Osteoblast (primary cell): ENCODE results near the gene CARHSP1. TPM values are rescaled to one million over a fixed set of nuclear protein-coding genes. Genes with fewer than 3 reads are reported as not detected.

Experiments used
- DNase-seq: peaks from one replicate; pipeline ENCODE4 v3.0.0; 2011; ENCODE audit warnings: low spot score, mixed read lengths; ENCODE audit not compliant: insufficient read length; ENCODE audit errors: missing footprints
- H2AFZ ChIP-seq: 2 replicates; pipeline ENCODE4 v1.6.0; 2011; ENCODE audit warnings: mild to moderate bottlenecking, low read length
- H3K27ac ChIP-seq: 2 replicates; pipeline ENCODE4 v1.5.1; 2011; ENCODE audit warnings: mild to moderate bottlenecking, low read depth, low read length, moderate library complexity
- H3K27me3 ChIP-seq: 2 replicates; pipeline ENCODE4 v1.6.0; 2012; ENCODE audit warnings: mild to moderate bottlenecking, control low read depth, inconsistent platforms, low read length, moderate library complexity; ENCODE audit not compliant: insufficient read depth
- H3K36me3 ChIP-seq: 2 replicates; pipeline ENCODE4 v1.5.1; 2011; ENCODE audit warnings: mild to moderate bottlenecking, low read length, control low read depth, moderate library complexity; ENCODE audit not compliant: insufficient read depth
- H3K4me1 ChIP-seq: 2 replicates; pipeline ENCODE4 v1.5.1; 2011; ENCODE audit warnings: mild to moderate bottlenecking, low read length, control low read depth, moderate library complexity; ENCODE audit not compliant: insufficient read depth
- H3K4me2 ChIP-seq: 2 replicates; pipeline ENCODE4 v1.6.0; 2011; ENCODE audit warnings: mild to moderate bottlenecking, low read length; ENCODE audit not compliant: insufficient read depth
- H3K4me3 ChIP-seq: fragments of 200-600 bp; sonication (generic); 3 replicates; pipeline ENCODE4 v1.5.1; 2012; ENCODE audit warnings: mild to moderate bottlenecking, low read length, inconsistent platforms; ENCODE audit not compliant: insufficient read depth
- H3K79me2 ChIP-seq: 2 replicates; pipeline ENCODE4 v1.6.0; 2012; ENCODE audit warnings: mild to moderate bottlenecking, low read length, control low read depth, inconsistent platforms; ENCODE audit not compliant: insufficient read depth
- H3K9me3 ChIP-seq: 2 replicates; pipeline ENCODE4 v1.5.1; 2011; ENCODE audit warnings: low read depth, low read length, control low read depth
- H4K20me1 ChIP-seq: 2 replicates; pipeline ENCODE4 v1.6.0; 2012; ENCODE audit warnings: mild to moderate bottlenecking, low read length, control low read depth; ENCODE audit not compliant: insufficient read depth
- total RNA-seq: library from RNA; depleted of rRNA; stranded (reverse); fragments of >200 nt; gene quantifications from 2 replicates; pipeline ENCODE4 v1.2.3, GENCODE V29; 2012
- TF ChIP-seq, protein P1 (sequence below): IDR thresholded peaks from 2 replicates; pipeline ENCODE4 v1.5.1; 2011; ENCODE audit warnings: mild to moderate bottlenecking, low read depth, low read length, moderate library complexity; ENCODE audit errors: extremely low read depth

Gene CARHSP1
- total RNA-seq, 1 donor: 92.6 TPM

DNA sequence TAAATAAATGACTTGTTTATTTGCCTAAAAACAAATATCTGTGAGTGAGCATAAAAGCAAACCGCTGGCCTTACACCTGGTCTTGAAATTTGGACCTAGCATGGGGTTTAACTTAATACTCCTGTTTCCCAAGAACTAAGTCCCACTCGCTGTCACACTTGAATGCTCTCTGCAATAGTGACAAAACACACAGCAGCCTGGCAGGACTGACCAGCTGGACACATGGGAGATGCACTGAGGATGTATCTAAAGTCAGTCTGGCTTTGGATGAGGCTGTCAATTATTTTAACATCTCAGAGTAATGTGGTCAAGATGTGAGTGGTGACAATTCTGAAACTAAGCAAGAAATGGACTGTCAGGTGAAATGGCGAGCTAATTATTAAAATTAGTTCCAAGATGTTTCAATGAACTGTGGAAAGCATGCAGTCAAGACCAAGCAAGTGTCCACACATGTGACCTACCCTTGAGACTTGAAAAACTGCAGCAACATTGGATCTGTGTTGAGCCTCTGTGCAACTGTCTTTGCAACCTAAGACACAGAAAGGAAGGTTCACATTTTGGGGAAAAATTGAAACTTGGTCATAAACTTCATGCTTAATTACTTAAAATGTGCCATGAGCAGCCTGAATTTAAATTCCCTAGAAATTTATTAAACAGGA, 30.0 kb upstream of the CARHSP1 start:
- no peak overlapping the region for H3K4me2 ChIP-seq
- H3K27me3 ChIP-seq: no peaks in the 10 kb centered on the region
- TF ChIP-seq, protein P1, sequence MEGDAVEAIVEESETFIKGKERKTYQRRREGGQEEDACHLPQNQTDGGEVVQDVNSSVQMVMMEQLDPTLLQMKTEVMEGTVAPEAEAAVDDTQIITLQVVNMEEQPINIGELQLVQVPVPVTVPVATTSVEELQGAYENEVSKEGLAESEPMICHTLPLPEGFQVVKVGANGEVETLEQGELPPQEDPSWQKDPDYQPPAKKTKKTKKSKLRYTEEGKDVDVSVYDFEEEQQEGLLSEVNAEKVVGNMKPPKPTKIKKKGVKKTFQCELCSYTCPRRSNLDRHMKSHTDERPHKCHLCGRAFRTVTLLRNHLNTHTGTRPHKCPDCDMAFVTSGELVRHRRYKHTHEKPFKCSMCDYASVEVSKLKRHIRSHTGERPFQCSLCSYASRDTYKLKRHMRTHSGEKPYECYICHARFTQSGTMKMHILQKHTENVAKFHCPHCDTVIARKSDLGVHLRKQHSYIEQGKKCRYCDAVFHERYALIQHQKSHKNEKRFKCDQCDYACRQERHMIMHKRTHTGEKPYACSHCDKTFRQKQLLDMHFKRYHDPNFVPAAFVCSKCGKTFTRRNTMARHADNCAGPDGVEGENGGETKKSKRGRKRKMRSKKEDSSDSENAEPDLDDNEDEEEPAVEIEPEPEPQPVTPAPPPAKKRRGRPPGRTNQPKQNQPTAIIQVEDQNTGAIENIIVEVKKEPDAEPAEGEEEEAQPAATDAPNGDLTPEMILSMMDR: no peak

DNA sequence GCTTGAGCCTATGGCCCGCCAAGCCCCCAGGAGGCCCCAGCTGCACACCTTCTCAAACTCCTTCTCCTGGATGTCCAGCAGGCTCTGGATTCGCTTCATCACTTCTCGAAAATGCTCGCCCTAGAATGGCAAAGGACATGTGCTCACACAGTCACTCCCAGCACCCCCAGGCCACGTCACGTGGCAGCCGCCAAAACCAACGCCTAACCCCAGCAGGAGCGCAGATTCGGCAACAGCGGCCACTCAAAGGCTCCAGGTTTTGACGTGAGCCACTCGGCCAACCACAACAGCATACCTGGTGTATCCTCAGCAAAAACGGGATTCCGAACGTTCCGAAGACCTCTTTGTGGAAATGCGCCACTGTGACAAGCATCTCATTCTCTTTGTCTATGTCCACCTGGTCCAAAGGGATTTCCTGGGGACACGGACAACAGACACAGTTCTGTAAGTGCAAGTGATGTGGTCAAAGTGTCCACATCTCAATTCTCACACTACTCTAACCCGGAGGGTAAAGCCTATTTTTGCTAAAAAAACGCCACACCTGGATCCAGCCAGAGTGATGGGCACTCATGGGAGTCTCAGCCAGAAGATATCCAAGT, 26.0 kb upstream of the CARHSP1 start:
- TF ChIP-seq, protein P1: no peak
- Histone ChIP-seq H3K27ac (no peak overlapping the region), H3K9me3 (no peaks in the 10 kb centered on the region), H3K79me2 (no peaks in the 10 kb centered on the region), H3K27me3 (no peaks in the 10 kb centered on the region), H3K4me2 (no peak overlapping the region), H4K20me1 (peaks cover 13% of the 10 kb centered on the region), H3K4me3 (no peak overlapping the region), H3K36me3 (peaks cover 77% of the 10 kb centered on the region), H3K4me1 (no peaks in the 10 kb centered on the region), H2AFZ (no peak overlapping the region)
- no peak for DNase-seq

More for the DNA sequence above, 30.0 kb upstream of the CARHSP1 start:
- Histone ChIP-seq H3K9me3 (no peaks in the 10 kb centered on the region), H3K4me3 (no peak overlapping the region), H3K79me2 (no peaks in the 10 kb centered on the region), H3K27ac (no peak overlapping the region), H3K4me1 (no peaks in the 10 kb centered on the region), H4K20me1 (peaks cover 3% of the 10 kb centered on the region), H3K36me3 (peaks cover 93% of the 10 kb centered on the region), H2AFZ (no peak overlapping the region)
- DNase-seq: no peak

DNA sequence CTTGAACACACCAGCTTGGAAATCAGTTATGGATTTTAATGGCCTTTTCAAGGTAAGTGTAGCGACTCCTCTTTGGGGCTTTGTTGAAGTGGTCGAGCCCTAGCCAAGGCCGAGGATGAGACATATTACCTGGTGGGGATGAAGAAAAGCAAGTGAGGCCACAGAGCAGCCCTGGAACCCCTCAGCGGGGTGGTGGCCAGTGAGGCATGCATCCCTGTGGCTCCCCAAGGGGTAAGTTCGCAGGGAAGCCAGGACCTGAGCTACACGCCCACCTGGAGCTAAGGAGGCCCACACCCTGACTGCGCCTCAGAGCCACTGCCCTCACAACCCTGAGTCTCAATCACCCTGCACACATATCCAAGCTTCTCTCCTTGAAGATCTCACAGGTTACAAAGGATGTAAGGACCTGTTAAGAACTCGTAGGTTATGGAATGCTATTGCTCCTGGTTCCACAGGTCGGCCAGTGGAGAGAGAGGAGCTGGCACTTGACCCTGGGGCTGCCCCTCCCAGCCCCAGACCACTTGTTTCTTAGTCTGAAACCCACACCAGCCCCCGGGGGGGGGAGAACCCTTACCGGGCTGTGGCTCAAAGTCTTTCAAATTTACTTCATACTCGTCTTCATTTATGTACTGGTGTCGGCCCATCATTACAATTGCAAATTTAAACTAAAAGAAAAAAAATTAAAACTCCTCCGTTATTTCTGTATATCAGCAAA, 25.3 kb upstream of the CARHSP1 start:
- no peaks in the 10 kb centered on the region for H3K27me3 ChIP-seq
- H3K79me2 ChIP-seq: no peaks in the 10 kb centered on the region
- H3K27ac ChIP-seq: no peak overlapping the region
- no peak overlapping the region for H2AFZ ChIP-seq
- DNase-seq: peak; percentile 50
- peaks cover 14% of the 10 kb centered on the region for H4K20me1 ChIP-seq
- H3K36me3 ChIP-seq: peaks cover 73% of the 10 kb centered on the region
- H3K4me3 ChIP-seq: no peak overlapping the region
- no peaks in the 10 kb centered on the region for H3K9me3 ChIP-seq
- H3K4me1 ChIP-seq: no peaks in the 10 kb centered on the region
- H3K4me2 ChIP-seq: no peak overlapping the region
- TF ChIP-seq, protein P1: no peak

DNA sequence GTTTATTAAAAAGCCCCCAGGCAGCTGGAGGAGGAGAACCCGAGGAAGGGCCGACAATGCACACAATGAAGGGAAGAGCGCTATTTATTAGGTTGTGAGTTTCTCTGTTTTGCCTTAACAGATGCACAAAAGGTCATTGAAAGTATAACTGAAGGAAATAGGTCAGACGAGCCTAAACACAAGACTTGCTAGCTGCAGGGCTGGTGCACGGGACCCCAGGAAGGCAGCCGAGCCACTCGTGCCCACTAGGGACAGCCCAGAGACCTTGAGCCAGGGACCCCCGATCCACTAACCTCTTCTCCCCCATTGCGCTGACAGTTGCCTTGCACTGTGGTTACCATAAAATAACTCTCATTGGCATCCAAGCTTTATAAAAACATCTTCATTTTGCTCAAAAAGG, 24.6 kb upstream of the CARHSP1 start:
- H3K4me3 ChIP-seq: no peak overlapping the region
- H3K4me1 ChIP-seq: peaks cover 2% of the 10 kb centered on the region
- peaks cover 16% of the 10 kb centered on the region for H4K20me1 ChIP-seq
- DNase-seq: no peak
- no peaks in the 10 kb centered on the region for H3K9me3 ChIP-seq
- H3K27ac ChIP-seq: no peak overlapping the region
- H3K79me2 ChIP-seq: no peaks in the 10 kb centered on the region
- H2AFZ ChIP-seq: no peak overlapping the region
- TF ChIP-seq, protein P1: no peak
- peaks cover 66% of the 10 kb centered on the region for H3K36me3 ChIP-seq
- no peak overlapping the region for H3K4me2 ChIP-seq
- no peaks in the 10 kb centered on the region for H3K27me3 ChIP-seq
